A204.1 (cell line): ENCODE data around the gene PTGDR2.

Source experiments
- FAIRE-seq: peaks from 2 replicates; lab custom pipeline; 2012; peaks lifted over from hg19 to GRCh38; lab: Jason Lieb, UNC

PTGDR2 gene

GRCh38 chr11:60809691-60810090, 46.1 kb downstream of the PTGDR2 start:
- FAIRE-seq: no peak

GRCh38 chr11:60809249-60809648, 46.5 kb downstream of the PTGDR2 start:
- no peak for FAIRE-seq

- no peak for FAIRE-seq
Measured at GRCh38 chr11:60803273-60803936, 52.3 kb downstream of the PTGDR2 start.

GRCh38 chr11:60801194-60801593, 54.6 kb downstream of the PTGDR2 start:
- FAIRE-seq: no peak
